ENCODE results near the gene CREB1.

- TF ChIP-seq CTCF (IDR thresholded peaks at IDR 0.05), result no peak
- no peak for TF ChIP-seq POLR2A (IDR thresholded peaks at IDR 0.05)
These were observed 83.0 kb downstream of the CREB1 start for GRCh38 chr2:207612714-207613113.
